ENCODE results near the gene IPPK.

Gene IPPK

DNA sequence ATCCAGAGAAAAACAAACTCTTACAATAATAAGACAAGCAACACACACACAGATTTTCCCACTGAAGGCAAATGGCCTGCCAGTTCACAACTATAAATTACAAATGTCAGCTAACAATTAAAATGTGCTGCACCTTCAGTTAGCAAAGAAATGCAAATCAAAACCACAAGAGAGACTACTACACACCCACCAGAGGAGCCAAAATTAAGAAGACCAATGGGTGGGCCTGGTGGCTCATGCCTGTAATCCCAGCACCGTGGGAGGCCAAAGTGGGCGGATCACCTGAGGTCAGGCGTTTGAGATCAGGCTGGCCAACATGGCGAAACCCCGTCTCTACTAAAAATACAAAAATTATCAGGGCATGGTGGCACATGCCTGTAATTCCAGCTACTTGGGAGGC, 15.1 kb upstream of the IPPK start:
- no peak for DNase-seq

DNA sequence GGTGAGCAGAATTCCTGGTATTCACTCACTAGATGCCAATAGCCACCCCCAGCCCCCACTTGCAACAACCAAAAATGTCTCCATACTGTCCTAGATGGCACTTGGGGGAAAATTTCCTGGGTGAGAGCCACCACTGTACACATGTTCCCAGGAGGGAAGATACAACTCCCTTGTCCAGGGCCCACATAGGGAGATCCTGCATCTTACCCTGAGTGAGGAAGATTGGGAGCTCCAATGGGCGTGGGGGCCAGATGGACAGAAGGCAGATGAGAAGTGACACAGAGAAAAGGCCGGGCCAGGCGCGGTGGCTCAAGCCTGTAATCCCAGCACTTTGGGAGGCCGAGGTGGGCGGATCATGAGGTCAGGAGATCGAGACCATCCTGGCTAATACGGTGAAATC, 12.3 kb upstream of the IPPK start:
- no peak for DNase-seq

DNA sequence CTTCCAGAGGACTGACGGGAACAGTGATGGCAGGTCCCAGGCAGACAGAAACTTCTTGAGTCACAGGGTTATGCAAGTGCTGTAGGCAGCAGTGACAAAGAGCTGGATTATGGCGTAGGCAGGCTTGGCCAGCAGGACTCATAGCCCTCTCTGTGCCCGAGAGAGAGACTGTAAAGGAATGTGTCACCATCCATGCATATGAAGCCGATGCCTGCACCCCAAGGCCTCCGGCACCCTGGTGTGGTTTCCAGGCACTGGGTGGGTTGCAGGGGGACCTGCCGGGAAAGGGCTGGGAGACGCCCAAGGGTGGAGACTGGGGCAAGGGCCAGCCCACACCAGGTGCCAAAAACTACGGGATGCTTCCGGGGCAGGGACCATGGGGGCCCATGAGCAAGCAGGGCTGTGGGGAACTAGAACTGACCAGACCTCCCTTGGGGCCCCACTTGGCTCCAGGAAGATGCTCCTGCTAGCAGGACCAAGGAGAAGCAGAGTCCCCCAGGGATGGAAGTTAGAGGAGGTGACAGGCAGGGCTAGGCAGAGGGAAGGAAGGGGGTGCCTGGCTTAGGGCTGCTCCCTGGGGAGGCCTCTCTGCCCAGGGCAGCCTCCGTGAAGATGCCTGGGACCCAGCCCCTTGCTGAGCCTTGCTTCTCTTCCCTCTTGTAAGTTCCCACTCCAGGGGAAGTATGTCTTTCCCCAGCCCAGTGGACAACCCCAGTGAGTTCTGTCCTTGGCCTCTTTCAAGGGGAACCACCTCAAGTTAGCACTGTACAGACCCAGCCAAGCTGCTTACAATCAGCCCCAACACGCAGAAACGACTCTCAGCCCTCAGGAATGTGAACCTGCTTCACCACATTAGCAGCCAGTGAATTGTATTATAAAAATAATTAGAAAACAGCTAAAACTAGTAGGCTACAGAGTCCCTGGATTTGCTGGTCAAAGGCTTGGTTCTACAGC, 10.5 kb upstream of the IPPK start:
- DNase-seq = no peak

DNA sequence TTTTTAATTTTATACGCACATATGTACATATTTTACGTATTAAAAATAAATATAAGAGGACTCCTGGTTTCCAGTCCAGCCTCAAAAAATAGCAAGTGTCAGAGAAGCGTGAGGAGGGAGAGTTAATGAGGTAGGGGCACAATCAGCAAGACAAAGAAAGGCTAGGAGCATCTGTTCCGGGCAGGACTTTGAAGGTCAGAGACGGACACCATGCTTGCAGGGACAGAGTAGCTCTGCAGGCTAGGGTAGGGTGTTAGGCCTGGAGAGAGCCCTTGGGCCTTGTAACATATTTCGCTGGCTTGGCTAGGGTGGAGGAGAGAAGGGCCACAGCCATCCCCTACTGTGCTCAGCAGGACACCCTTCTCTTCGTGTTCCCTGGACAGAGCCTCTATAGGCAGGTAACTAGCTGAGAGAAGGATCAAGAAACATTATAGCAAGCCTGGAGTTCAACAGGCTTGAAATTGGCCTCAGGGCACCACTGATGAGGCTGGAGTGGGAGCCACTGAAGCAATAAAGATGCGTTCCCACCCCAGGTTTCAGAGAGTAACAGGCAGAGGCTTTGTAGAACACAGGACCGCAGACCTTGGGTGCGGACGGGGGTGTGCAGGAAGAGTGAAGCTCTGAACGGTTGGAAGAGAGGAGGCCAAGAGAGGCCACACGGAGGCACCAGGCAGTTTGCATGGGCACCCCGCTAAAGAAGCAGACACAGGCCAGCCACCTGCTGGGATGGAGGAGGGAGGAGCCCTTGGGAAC, 9.7 kb upstream of the IPPK start:
- DNase-seq = no peak

DNA sequence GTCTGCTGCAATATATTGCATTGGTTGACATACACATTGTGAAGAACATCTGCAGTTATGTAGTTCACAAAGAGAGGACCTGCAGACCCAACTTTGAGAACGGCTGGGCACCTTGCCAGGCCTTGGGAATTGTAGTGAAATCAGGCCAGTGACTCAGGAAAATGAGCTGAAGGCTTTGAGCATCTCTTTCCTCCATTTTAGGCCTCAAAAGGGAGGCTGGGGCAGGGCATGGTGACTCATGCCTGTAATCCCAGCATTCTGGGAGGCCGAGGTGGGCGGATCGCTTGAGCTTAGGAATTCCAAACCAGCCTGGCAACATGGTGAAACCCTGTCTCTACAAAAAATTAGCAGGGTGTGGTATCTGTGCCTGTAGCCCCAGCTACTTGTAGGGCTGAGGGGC, 1.4 kb upstream of the IPPK start:
- peak in 1 of 2 experiments; percentile 19 for DNase-seq

DNA sequence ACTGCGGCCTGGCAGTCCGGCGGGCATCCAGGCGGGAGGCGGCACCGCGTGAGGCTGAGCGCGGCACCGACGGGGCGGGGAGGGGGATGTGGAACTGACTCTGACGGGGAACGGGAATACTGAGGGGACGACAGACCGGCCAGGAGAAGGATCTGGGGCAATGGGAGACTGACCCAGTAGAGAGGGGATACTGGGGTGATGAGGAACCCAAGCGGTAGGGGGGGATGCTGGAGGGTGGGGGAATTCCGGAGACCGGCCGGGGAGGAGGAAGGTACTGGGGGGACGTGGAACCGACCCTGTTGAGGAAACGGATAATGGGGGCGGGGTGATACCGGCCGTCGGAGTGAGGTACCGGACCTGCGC, 423 bp downstream of the IPPK start:
- DNase-seq = peak; percentile 29 to 45

DNA sequence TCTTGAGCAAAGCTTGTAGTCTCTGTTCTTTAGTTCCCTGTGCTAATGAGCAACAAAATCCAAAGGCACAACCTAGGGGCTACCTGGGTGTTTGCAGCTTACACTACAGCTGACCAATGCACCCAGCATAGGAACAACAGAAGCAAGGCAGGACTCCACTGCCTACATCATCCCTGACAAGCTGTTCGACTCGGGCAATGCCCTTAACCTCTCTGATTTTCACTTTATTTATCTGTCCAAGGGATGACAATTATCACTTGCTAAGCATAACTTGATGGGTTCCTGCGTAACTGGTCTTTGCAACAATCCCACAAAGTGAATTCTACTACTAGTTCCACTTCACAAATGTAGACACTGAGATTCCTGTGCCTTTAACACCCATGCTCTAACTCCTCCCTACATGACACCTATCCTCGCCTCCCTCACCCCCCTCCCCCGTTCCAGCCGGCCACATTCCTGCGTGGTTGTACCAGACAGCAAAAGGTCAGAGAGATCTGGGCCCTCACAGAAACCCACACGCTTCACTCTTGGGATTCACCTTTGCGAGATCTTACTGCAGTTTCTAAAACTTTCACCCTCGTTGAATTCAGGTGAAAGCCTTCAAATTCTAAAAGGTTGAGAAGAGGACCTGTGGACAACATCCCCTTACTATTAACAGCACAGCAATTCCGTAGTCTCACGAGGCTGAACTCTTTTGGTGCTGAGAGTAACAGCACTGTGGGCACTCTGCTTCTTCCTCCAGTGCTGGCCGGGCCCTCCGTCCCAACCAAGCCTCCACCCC, 995 bp downstream of the IPPK start:
- DNase-seq = peak; percentile 59 to 66

DNA sequence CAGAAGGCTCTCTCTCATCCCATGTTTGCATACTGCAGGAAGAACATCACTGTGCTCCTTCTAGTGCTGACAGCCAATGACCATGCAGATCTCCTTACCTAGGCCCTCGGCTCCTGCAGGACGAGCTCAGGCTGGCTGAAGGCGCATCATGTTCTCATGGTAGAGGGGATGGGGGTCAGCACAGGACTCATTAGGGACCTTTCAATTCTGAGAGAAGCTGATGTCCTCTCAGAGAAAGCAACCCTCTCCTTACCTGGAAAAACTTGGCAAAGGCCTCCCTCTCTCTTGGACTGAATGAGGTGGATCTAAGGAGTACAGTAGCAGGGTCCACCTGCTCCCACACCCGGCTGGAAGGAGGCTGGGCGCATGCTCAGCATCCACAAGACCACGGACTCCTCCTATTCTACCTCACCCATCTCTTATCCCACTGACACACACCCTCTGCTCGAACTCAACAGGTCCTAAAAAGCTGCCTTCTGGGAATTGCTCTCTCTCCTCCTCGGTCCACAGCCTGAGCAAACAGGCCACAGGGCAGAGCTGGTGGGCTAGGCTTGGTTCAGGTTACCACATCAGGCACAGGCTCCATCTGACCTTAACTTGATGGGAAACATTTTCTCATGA, 2.9 kb downstream of the IPPK start:
- DNase-seq = no peak

DNA sequence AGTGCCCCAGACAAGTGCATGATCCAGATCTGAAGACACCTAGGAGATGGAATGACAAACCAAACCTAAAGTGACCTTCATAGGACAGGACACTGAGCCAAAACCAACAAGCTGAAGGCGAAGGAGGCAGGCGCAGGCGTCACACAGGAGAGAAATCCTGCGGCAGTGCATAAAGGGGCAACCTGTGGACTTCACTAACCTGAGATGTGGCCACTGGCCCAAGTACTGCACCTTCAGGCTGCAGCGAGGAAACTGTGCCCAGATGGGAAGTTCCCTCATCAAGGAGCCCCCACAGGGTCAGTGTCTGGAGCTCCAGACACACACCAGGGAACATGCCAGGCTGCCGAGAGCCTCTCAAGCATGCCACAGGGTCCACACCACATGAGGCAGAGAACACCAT, 3.7 kb downstream of the IPPK start:
- DNase-seq = no peak

DNA sequence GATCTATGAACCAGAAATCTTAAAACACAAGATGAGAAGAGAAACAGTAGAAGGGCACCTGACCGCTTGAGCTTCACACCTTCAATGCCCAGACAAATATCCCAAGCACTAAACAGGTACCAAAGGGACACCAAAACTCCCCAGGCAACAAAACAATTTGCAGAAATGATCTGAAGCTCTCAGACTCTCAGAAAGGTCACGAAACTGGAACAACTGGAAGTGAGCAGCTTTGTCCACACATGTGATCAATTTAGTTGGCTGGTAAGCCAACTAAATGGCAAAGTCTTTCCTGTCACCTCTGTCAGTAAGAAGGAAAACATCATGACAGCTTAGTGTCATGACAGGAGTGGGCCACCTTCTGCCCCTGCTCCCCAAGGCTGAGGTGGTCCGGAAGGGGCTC, 4.1 kb downstream of the IPPK start:
- DNase-seq = no peak

DNA sequence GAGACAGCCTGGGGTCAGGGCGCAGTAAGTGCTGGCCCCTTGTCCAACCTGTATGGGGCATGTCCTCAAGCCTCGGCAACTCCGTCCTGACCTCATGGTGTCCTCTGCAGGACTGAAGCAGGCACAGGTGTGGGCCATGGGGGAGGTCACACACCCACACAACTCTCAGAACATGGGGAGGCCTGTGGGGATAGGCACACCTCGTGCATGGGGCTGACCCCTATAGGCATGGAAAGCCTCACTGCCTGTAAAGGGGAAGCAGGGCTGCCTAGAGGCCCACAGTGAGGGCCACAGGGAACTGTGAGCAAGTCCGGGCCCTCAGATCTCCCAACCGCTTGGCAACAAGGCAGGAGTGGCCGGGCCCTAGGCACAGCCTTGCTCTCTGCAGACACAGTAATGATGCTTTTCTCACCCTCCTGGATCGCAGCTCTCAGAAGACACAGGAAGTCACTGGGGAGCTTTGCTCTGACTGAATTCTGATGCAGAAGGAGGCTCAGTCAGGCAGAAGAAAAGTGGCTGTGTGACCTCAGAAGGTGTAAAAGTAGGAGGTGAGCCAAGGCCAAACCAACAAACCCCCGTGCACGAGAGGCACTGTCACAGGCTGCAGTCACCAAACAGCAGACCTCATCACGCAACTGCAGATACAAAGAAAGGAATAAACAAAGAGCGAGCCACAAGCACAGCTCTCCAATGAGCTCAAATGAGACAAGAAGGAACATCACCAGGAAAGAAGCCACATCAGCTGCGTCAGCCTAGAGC, 5.4 kb downstream of the IPPK start:
- DNase-seq = peak in 1 of 2 experiments; percentile 14

DNA sequence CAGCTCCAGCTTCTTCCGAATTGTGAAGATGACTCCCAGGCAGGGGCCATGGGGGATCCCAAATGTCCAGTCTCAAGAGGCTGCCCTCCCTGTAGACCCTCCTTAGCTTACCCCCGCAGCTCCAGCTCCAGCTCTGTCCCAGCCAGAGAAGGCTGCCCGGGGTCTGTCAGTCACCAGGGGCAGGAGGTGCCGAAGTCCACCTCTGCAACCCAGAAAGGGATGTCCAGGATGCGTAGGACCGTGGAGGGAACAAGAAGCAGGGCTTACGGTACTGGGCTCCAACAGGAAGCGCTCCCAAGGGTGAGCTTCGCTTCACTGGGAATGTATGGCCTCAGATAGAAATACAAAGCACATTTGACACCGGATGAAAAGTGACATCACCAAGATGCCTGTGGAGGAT, 6.0 kb downstream of the IPPK start:
- no peak for DNase-seq

DNA sequence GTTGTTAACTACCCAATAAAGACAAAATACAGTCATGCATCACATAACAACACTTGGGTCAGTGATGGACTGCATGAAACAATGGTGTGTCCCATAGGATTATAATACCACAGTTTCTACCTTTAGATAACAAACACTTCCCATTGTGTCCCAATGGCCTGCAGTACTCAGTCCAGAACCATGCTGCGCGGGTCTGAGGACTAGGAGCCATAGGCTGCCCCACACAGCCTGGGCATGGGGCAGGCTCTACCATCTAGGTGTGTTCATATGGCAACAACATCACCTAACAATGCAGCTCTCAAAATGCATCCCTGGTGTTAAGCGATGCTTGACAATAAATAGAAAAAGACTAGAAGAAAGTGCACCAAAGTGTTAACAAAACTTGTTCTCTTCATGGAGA, 6.8 kb downstream of the IPPK start:
- no peak for DNase-seq

DNA sequence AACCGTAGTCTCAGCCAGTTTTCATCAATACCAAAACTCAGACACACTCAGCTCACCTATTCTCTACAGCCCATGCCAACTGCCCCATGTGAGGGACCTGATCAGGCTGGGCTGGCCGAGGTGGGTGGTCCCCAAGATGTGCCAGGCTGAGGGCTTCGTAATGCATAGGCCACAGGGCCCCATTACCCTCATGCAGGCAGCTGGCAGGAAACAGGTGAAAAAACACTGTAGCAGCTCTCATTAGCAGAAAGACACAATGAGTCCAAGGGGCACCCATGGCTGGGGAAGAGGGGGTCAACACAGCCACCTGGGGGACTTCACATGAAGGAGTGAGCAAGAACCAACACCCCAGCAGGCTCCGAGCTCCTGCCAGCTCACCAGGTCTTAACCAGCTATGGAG, 8.2 kb downstream of the IPPK start:
- DNase-seq = no peak

DNA sequence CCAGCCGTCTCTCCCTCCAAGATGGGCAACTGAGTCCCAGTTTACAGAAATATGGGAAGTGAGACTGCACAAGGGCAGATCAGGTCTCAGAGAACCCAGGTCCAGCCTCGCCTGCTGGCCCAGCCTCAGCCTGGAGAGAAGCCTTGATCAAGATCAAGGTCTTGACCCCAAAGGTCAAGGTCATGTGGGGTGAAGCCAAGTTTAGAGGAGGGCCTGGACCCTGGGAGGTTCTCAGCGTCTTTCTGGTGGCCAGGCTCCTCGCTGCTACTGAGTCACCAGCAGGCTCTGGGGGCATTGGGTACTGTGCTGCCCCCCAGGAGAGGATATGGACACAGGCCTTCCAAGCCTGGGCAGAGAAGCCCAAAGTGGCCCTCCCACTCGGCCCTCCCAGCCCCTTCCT, 8.8 kb downstream of the IPPK start:
- no peak for DNase-seq

DNA sequence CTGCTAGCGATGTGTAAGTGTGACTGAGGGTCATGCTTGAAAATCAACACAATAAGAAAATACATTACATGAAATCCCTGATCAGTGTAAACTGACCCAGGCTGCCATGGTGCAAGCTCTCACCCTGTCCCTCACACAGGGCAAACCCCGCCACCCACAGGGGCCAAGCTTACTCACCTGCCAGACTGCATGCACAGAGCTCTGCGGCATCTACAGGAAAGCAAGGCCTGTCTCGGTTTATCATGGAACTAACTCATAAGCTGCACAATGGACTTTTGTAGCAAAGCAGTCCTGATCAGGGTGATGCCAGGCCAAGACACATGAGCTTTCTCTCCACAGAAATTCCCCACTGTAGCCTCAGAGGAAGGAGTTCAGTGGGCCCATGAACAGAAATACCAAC, 9.7 kb downstream of the IPPK start:
- no peak for DNase-seq

DNA sequence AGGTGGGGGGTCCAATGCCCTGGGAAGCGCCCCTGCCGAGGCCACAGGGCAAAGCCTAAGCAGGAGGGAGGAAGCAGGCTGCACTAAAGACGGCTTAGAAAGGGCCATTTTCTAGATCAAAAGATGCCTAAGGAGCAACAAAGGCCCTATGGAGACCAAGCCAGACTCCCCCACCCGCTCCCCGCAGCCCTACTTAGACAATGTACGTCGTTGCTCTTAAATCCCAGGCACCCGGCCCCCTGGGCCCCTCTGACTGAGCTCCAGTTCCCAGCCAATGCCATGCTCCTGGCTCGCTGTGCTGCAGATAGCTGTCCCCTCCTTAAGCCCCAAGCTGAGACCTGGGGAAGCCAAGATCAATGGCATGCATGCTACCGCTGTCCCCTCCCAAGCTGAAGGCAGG, 10.3 kb downstream of the IPPK start:
- no peak for DNase-seq

DNA sequence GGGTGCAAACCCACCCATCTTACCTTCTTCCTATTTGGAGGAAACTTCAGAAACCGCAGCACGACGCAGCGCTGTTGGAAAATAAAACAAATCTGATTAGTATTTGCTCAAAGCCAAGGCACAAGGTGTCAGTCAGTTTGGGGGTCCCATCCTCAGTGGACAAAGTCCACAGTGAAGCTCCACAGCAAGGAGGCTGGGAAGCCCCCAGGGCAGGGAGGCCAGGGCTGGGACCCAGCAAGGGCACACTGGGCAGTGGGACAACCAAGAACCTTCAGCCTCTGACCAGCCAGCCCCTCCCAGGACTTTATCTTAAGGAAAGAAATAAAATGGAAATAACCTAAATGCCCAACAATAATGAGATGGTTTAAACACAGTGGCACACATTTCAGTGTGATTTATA, 11.3 kb downstream of the IPPK start:
- DNase-seq = no peak

DNA sequence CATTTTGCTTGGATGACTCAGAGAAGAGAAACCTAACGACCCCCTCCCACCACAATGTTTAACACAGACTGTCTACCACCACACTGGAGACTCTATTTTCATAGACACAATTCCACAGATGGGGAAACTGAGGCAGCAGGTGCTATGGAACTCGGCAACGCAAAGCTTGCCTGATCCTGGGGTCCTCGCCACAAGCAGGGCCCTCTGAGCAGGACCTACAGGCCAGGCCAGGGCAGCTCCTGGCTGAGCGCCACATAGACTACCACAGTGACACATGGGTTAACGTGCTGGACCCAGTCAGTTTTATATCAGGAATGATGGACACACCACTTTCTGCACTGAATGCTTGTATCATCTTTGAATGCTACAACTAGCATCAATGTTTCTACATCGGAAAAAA, 11.8 kb downstream of the IPPK start:
- no peak for DNase-seq

DNA sequence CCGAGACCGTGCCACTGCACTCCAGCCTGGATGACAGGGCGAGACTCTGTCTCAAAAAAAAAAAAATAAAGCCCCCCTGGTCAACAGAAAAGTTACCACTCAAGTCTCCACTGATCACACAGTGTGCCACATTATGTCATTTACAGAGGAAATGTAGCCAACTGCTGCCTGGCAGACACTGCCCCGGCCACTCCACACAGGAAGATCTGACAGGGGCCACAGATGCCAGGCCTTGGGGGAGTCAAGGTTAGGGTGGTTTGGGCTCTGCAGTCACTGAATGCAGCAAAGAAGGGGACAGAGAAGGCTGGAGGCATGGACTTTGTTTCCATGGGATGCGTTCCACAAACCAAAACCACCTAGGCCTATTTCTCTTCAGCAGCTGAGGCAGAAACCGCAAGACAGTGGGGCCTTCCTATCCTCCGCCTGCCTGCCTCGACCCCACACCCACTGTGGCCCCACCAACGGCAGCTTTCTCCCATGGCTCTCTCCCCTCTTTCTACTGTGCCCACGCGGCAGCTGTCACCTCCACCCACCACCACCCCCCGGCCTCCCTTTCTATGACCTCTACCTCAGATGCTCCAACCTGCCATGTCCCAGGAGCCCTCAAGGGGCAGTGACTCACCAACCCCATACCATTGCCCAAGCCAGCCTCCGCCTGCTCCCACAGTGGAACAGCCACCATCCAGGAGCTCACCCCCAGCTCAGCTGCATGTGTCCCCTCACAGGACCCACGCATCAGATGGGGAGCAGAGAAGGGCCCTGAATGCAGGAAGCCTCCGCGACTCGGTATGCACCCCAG, 12.4 kb downstream of the IPPK start:
- DNase-seq = no peak

DNA sequence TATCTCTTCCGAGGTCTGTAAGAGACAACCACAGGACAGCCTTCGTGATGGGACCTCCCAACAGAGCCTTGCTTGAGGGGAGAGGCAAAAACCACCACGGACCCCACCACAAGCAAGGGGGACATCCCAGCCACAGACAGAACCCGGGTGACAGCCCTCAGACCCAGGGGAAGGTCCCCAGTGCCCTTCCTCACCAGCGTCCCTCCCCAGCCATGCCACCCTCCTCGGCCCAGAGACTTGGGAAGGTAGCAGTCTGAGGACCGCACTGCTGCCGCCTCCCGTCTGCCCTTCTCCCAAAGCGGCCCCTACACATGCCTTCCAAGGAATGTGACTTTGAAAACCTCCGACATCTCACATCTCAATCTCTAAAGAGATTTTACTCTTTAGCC, 13.4 kb downstream of the IPPK start:
- DNase-seq = no peak

Measured in activated CD4-positive, alpha-beta T cell treated with anti-CD3 and anti-CD28 coated beads, Interleukin-2, amount 50 U/mL, for 48 hours (primary cell).